ENCODE measurements around the gene P3H4. TPM values are rescaled to one million over a fixed set of nuclear protein-coding genes. Genes with fewer than 3 reads are reported as not detected.

P3H4 gene
- total RNA-seq, 4 donors from 2014 or later = 8.4 to 19.9 (median 14.4) TPM

DNA sequence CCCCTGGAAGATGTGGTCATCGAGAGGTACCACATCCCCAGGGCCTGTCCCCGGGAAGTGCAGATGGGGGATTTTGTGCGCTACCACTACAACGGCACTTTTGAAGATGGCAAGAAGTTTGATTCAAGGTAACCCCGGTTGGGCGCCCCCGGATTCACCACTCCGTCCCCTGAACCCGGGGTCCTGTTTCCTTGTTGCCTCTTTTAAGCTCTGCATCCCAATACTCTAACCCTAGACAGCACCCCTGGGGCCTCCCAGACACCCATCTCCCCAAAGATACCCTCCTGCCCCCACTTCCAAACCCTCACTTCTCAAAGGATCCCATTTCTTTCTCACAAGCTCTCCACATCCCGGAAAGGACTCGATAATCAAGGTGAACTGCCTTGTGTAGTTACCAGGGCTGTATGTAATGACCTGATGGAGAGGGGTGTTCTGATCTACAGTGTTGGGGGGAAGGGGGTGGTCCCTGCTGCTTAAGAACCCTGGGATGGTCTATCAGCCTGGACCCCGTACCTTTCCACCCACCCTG lies 1.5 kb upstream of the P3H4 start:
- no peak for DNase-seq (ENCODE audit: extremely low spot score)
- intact Hi-C loops (cut with DNase I) = loop anchor here (5.0 kb wide), 1 partner anchor 54 kb away; the partner anchor contains the start of gene KLHL11
- TF ChIP-seq POLR2AphosphoS5 (IDR thresholded peaks at IDR 0.05) = no peak
- TF ChIP-seq EP300 (IDR thresholded peaks at IDR 0.05) = no peak
- peak in 1 of 3 experiments; percentile 3 for TF ChIP-seq CTCF (IDR thresholded peaks at IDR 0.05)
- Histone ChIP-seq H3K27me3 (no peaks in the 10 kb centered on the region), H3K27ac (replicated peaks in 1 of 4) (peak overlapping the region; percentile 71 to 84 (median 82)), H3K4me1 (peaks cover 21 to 54% (median 45%) of the 10 kb centered on the region in 4 donors), H3K9me3 (no peaks in the 10 kb centered on the region), H3K4me3 (peak overlapping the region; percentile 70 to 89 (median 80)), H3K36me3 (peaks cover 0 to 11% (median 2%) of the 10 kb centered on the region in 4 donors)
- WGBS = 29% methylated on average over 8 of the region's 12 CpGs

- 1% methylated on average over 28 of the region's 35 CpGs for WGBS
- Histone ChIP-seq H3K27ac (replicated peaks in 1 of 4) (peak within 1 kb of the TSS; percentile 71 to 84 (median 82)), H3K36me3 (peaks cover 0 to 10% (median 0%) of the 10 kb centered on the region in 4 donors), H3K4me1 (peaks cover 21 to 54% (median 45%) of the 10 kb centered on the region in 4 donors), H3K4me3 (peak within 1 kb of the TSS; percentile 70 to 89 (median 80)), H3K9me3 (no peaks in the 10 kb centered on the region), H3K27me3 (no peaks in the 10 kb centered on the region)
- intact Hi-C loops (cut with DNase I) = loop anchor here (5.0 kb wide), 1 partner anchor 55 kb away; the partner anchor contains the start of gene KLHL11
- no peak for DNase-seq (ENCODE audit: extremely low spot score)
- TF ChIP-seq POLR2AphosphoS5 (IDR thresholded peaks at IDR 0.05) (peak in 1 of 2 donors; percentile 45), EP300 (IDR thresholded peaks at IDR 0.05) (no peak), POLR2A (IDR thresholded peaks at IDR 0.05; ENCODE audit: low read depth) (no peak), CTCF (IDR thresholded peaks at IDR 0.05) (peak in 1 of 3 experiments; percentile 14)
Measured at GRCh38 chr17:41812381-41813151, 817 bp upstream of the P3H4 start, which contains the start of gene FKBP10. FKBP10 (plus strand) TSS chr17:41813004; CDS start chr17:41813035, 31 bp downstream.

- no peak for DNase-seq (ENCODE audit: extremely low spot score)
- peak overlapping the region; percentile 70 to 89 (median 80) for H3K4me3 ChIP-seq
- H3K36me3 ChIP-seq = peaks cover 0 to 26% (median 0%) of the 10 kb centered on the region in 4 donors
- no peak for TF ChIP-seq CTCF (IDR thresholded peaks at IDR 0.05)
- no peak for TF ChIP-seq POLR2A (IDR thresholded peaks at IDR 0.05; ENCODE audit: low read depth)
- no peak for TF ChIP-seq EP300 (IDR thresholded peaks at IDR 0.05)
- no peak for TF ChIP-seq POLR2AphosphoS5 (IDR thresholded peaks at IDR 0.05)
- peaks cover 21 to 54% (median 45%) of the 10 kb centered on the region in 4 donors for H3K4me1 ChIP-seq
- WGBS = 13% methylated on average over 42 of the region's 58 CpGs
- no peaks in the 10 kb centered on the region for H3K27me3 ChIP-seq
- peak overlapping the region; percentile 71 to 84 (median 82) for H3K27ac ChIP-seq (replicated peaks in 1 of 4)
- intact Hi-C loops (cut with DNase I) = loop anchor here (5.0 kb wide), 1 partner anchor 56 kb away; the partner anchor contains the start of gene KLHL11
- H3K9me3 ChIP-seq = no peaks in the 10 kb centered on the region
Measured at GRCh38 chr17:41810659-41811548, 845 bp downstream of the P3H4 start.

GRCh38 chr17:41806685-41807445 lies 4.9 kb downstream of the P3H4 start:
- intact Hi-C loops (cut with DNase I) = no loop called here
- peaks cover 15 to 31% (median 22%) of the 10 kb centered on the region in 4 donors for H3K4me1 ChIP-seq
- H3K4me3 ChIP-seq = no peak overlapping the region
- 87% methylated on average over 5 of the region's 8 CpGs for WGBS
- no peaks in the 10 kb centered on the region for H3K9me3 ChIP-seq
- H3K36me3 ChIP-seq = peaks cover 0 to 49% (median 6%) of the 10 kb centered on the region in 4 donors
- no peaks in the 10 kb centered on the region for H3K27me3 ChIP-seq
- no peak overlapping the region for H3K27ac ChIP-seq (replicated peaks in 1 of 4)
- TF ChIP-seq POLR2AphosphoS5 (IDR thresholded peaks at IDR 0.05) (no peak), CTCF (IDR thresholded peaks at IDR 0.05) (no peak), POLR2A (IDR thresholded peaks at IDR 0.05; ENCODE audit: low read depth) (no peak), EP300 (IDR thresholded peaks at IDR 0.05) (no peak)
- DNase-seq (ENCODE audit: extremely low spot score) = no peak

All from esophagus muscularis mucosa (tissue), 4 donors.